ENCODE results near the gene THYN1.

DNA sequence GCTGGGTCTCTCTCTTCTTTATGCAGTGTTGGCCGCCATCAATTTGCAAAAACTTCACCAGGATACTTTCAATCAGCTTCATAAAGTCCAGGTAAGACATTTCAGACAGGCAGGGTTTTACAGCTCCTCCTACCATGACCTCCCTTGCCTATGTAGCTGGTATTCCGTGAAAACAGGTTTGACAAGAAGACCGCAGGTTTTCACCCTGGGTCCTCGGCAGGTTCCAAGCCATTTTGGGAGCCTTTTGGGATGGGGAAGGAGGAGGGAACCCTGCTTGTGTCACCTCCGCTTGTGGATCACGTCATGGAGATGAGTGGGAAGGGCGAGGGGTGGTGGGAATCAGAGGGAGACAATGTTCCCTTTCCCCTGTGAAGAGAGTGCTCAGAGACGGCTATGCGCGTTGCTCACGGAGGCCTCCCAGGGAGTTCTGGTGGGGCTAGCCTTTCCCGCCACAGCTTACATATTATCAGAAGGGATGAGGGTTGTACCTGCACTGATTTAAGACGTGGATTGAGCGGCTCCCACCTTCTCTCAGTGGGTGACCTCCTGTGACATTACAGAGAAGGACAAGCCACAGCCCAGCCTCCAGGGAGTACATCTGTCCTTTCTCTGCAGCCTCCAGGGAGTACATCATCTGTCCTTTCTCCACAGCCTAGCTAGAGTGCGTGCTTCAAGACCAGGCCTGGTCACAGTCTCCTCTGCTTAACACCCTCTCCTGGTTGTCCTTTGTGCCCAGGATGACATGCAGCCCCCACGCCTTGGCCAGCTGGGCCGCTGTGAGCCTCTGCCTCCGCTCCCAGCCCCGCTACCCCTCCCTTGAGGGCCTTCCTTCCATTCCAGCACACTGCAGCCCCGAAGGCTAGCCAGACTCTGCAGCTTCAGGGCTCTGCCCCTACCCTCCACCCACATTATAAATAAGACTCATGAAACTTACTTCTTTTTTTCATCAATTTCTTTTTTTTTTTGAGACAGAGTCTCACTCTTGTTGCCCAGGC, 40.3 kb upstream of the THYN1 start:
- TF ChIP-seq, protein P1, sequence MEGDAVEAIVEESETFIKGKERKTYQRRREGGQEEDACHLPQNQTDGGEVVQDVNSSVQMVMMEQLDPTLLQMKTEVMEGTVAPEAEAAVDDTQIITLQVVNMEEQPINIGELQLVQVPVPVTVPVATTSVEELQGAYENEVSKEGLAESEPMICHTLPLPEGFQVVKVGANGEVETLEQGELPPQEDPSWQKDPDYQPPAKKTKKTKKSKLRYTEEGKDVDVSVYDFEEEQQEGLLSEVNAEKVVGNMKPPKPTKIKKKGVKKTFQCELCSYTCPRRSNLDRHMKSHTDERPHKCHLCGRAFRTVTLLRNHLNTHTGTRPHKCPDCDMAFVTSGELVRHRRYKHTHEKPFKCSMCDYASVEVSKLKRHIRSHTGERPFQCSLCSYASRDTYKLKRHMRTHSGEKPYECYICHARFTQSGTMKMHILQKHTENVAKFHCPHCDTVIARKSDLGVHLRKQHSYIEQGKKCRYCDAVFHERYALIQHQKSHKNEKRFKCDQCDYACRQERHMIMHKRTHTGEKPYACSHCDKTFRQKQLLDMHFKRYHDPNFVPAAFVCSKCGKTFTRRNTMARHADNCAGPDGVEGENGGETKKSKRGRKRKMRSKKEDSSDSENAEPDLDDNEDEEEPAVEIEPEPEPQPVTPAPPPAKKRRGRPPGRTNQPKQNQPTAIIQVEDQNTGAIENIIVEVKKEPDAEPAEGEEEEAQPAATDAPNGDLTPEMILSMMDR (IDR thresholded peaks at IDR 0.05 in 4 of 5, conservative IDR thresholded peaks at IDR 0.05 in 1 of 5) = no peak
- TF ChIP-seq POLR2A (IDR thresholded peaks at IDR 0.05) = no peak

Data from gastrocnemius medialis (tissue), 4 donors.